ENCODE measurements around the gene ARHGAP28. TPM values are rescaled to one million over a fixed set of nuclear protein-coding genes. Genes with fewer than 3 reads are reported as not detected.
"Not testable (repeated sequence)": the region's sequence is repeated elsewhere in the genome, so short reads cannot be mapped to it uniquely, and the experiment has no call there.

Gene ARHGAP28
- total RNA-seq, 1 donor from 2014 or later, result 15.7 TPM

DNA sequence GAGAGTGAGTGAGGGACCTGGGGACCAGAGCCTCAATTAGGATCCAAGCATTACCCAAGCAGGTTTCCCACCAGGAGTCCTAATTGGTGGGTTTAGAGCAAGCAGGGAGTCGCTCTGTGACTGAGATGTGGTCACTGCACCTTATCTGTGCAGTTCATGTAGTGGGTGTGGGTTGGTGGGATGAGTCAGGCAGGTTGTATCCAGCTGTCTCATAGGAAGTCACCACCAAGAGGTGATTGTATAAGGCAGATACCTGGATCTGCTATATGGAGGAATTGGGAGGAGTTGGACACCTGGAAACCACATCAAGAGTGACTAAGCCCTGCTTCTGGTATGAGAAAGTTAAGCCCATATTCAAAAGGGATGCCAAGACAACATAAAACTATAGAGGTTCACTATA lies 106.8 kb downstream of the ARHGAP28 start:
- H3K36me3 ChIP-seq, result no peaks in the 10 kb centered on the region
- no peak for DNase-seq
- no peaks in the 10 kb centered on the region for H3K27me3 ChIP-seq
- H3K9me3 ChIP-seq, result no peaks in the 10 kb centered on the region
- H3K27ac ChIP-seq, result no peak overlapping the region
- intact Hi-C loops (cut with DNase I), result no loop called here
- TF ChIP-seq, protein P1, sequence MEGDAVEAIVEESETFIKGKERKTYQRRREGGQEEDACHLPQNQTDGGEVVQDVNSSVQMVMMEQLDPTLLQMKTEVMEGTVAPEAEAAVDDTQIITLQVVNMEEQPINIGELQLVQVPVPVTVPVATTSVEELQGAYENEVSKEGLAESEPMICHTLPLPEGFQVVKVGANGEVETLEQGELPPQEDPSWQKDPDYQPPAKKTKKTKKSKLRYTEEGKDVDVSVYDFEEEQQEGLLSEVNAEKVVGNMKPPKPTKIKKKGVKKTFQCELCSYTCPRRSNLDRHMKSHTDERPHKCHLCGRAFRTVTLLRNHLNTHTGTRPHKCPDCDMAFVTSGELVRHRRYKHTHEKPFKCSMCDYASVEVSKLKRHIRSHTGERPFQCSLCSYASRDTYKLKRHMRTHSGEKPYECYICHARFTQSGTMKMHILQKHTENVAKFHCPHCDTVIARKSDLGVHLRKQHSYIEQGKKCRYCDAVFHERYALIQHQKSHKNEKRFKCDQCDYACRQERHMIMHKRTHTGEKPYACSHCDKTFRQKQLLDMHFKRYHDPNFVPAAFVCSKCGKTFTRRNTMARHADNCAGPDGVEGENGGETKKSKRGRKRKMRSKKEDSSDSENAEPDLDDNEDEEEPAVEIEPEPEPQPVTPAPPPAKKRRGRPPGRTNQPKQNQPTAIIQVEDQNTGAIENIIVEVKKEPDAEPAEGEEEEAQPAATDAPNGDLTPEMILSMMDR (IDR thresholded peaks at IDR 0.05), result no peak
- H3K4me3 ChIP-seq, result no peak overlapping the region
- peak; percentile 32 for ATAC-seq
- H3K4me1 ChIP-seq, result peaks cover 6% of the 10 kb centered on the region

DNA sequence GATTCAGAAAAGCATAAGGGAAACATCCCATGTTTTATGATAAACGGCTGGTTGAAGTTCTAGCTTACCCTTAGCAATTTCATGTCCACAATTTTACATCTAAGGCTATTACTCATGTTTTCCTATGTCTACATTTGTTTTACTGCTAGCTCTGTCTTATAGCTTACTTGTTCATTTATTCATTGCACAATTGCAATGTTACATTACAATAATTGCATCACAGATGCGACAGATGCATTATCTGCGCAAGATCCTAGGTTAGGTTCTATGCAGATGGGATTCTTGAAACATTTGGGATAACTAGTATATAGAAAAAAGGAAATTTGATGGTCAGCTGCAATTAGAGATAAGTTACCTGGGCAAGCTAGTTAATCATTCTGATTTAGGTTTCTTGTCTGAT lies 108.4 kb downstream of the ARHGAP28 start:
- peaks cover 6% of the 10 kb centered on the region for H3K4me1 ChIP-seq
- no peak for ATAC-seq
- TF ChIP-seq, protein P1 (IDR thresholded peaks at IDR 0.05), result no peak
- no peaks in the 10 kb centered on the region for H3K9me3 ChIP-seq
- H3K27ac ChIP-seq, result no peak overlapping the region
- intact Hi-C loops (cut with DNase I), result no loop called here
- no peak for DNase-seq
- H3K27me3 ChIP-seq, result no peaks in the 10 kb centered on the region
- no peaks in the 10 kb centered on the region for H3K36me3 ChIP-seq
- no peak overlapping the region for H3K4me3 ChIP-seq

- Histone ChIP-seq H3K36me3 (no peaks in the 10 kb centered on the region), H3K4me1 (no peaks in the 10 kb centered on the region), H3K4me3 (no peak overlapping the region), H3K9me3 (no peaks in the 10 kb centered on the region), H3K27ac (no peak overlapping the region), H3K27me3 (no peaks in the 10 kb centered on the region)
- ATAC-seq (no peak), DNase-seq (no peak)
- intact Hi-C loops (cut with DNase I), result no loop called here
- TF ChIP-seq, protein P1 (IDR thresholded peaks at IDR 0.05), result no peak
Observed at GRCh38 chr18:6842081-6842480, 112.6 kb downstream of the ARHGAP28 start.

DNA sequence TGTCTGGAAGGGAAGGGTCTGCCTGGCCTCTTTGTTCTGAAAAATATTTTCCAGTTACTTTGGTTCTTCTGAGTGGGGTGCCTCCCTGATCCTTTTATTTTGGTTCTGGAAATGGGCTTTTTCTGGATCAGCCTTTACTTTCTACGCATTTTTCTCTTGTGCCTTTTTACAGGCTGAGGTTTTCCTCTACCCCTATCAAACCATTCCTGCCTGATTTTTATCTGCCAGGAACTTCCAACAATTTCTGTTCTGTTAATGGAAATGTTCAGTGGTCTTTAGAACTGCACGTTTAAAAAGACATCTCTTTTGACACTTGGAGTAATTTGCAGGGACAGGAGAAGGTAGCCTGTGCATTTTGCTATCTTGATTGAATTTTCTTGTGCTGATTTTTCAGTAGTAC lies 113.8 kb downstream of the ARHGAP28 start:
- TF ChIP-seq, protein P1 (IDR thresholded peaks at IDR 0.05), result no peak
- Histone ChIP-seq H3K27me3 (no peaks in the 10 kb centered on the region), H3K9me3 (no peaks in the 10 kb centered on the region), H3K36me3 (no peaks in the 10 kb centered on the region), H3K4me3 (no peak overlapping the region), H3K27ac (no peak overlapping the region), H3K4me1 (no peaks in the 10 kb centered on the region)
- ATAC-seq (no peak), DNase-seq (no peak)
- intact Hi-C loops (cut with DNase I), result no loop called here

GRCh38 chr18:6845521-6845920 lies 116.0 kb downstream of the ARHGAP28 start:
- ATAC-seq; intact Hi-C loops (cut with DNase I); H3K27me3 ChIP-seq: not testable (repeated sequence)

GRCh38 chr18:6850396-6850795 lies 120.9 kb downstream of the ARHGAP28 start:
- H3K27ac ChIP-seq, result no peak overlapping the region
- no peaks in the 10 kb centered on the region for H3K4me1 ChIP-seq
- ATAC-seq (no peak), DNase-seq (no peak)
- no peaks in the 10 kb centered on the region for H3K27me3 ChIP-seq
- intact Hi-C loops (cut with DNase I), result no loop called here
- H3K36me3 ChIP-seq, result no peaks in the 10 kb centered on the region
- TF ChIP-seq, protein P1 (IDR thresholded peaks at IDR 0.05), result no peak
- no peak overlapping the region for H3K4me3 ChIP-seq
- H3K9me3 ChIP-seq, result no peaks in the 10 kb centered on the region

More at GRCh38 chr18:6845521-6845920, 116.0 kb downstream of the ARHGAP28 start:
- not testable (repeated sequence) for H3K4me3 ChIP-seq, H3K9me3 ChIP-seq, H3K4me1 ChIP-seq, H3K36me3 ChIP-seq, H3K27ac ChIP-seq, DNase-seq
